Fibroblast of lung (primary cell): ENCODE data around the gene NOS3.
A peak's percentile ranks its signal among the peaks of the same experiment; 100 is the strongest.

Source experiments
- EZH2 ChIP-seq: IDR thresholded peaks from 2 replicates; pipeline ENCODE4 v1.5.1; 2012; ENCODE audit warnings: low read length, control low read depth, mild to moderate bottlenecking; ENCODE audit errors: missing control alignments
- TF ChIP-seq, protein P1 (sequence below), 2 donors: IDR thresholded peaks in 1 of 2; conservative IDR thresholded peaks in 1 of 2; 1 replicate in 1 of 2; 2 replicates in 1 of 2; pipeline ENCODE4 v1.5.1; 2011 to 2012; ENCODE audit warnings: low read length in 2 of 2, control low read depth in 1 of 2, inconsistent platforms in 1 of 2, low read depth in 1 of 2, mild to moderate bottlenecking in 1 of 2

DNA sequence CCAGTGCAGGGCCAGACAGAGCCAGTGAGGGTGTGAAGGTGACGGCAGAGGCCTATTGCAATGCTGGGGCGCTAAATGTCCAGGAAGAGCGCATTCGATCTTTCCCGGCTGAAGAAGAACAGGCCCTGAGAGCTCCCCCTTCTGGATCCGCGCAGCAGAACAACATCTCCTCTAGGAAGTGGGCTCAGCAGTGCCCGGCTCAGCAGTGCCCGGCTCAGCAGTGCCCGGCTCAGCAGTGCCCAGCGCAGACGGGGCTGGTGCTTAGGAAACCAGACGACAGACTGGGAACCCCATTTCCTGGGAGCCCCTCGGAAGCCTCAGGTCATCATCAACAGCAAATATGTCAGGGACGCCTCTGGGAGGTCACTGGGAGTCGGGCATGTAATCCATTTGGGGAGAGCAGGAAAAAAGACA, 4.7 kb upstream of the NOS3 start:
- TF ChIP-seq, protein P1, sequence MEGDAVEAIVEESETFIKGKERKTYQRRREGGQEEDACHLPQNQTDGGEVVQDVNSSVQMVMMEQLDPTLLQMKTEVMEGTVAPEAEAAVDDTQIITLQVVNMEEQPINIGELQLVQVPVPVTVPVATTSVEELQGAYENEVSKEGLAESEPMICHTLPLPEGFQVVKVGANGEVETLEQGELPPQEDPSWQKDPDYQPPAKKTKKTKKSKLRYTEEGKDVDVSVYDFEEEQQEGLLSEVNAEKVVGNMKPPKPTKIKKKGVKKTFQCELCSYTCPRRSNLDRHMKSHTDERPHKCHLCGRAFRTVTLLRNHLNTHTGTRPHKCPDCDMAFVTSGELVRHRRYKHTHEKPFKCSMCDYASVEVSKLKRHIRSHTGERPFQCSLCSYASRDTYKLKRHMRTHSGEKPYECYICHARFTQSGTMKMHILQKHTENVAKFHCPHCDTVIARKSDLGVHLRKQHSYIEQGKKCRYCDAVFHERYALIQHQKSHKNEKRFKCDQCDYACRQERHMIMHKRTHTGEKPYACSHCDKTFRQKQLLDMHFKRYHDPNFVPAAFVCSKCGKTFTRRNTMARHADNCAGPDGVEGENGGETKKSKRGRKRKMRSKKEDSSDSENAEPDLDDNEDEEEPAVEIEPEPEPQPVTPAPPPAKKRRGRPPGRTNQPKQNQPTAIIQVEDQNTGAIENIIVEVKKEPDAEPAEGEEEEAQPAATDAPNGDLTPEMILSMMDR (conservative IDR thresholded peaks at IDR 0.05 in 1 of 2, IDR thresholded peaks at IDR 0.05 in 1 of 2; ENCODE audit: low read depth in 1 of 2, low read length in 2 of 2), result peak; percentile 69 to 87
- peak; percentile 46 for TF ChIP-seq EZH2
